GM19438 (cell line): ENCODE data around the gene GGCX.
"Not testable (repeated sequence)": the region's sequence is repeated elsewhere in the genome, so short reads cannot be mapped to it uniquely, and the experiment has no call there.

Experiments used
- ATAC-seq: cut with Tn5 transposase; IDR thresholded peaks from one replicate; pipeline ENCODE4 v1.9.1; 2021; ENCODE audit warnings: low read depth; ENCODE audit not compliant: unreplicated experiment

GGCX gene

GRCh38 chr2:85544915-85545779 lies 16.1 kb downstream of the GGCX start:
- ATAC-seq: not testable (repeated sequence)

- ATAC-seq: not testable (repeated sequence)
Measured at GRCh38 chr2:85544254-85544691, 17.0 kb downstream of the GGCX start.

GRCh38 chr2:85542777-85543176 lies 18.5 kb downstream of the GGCX start:
- no peak for ATAC-seq

- ATAC-seq: no peak
Measured at GRCh38 chr2:85541753-85542457, 19.4 kb downstream of the GGCX start.

- ATAC-seq: no peak
Measured at GRCh38 chr2:85541262-85541661, 20.0 kb downstream of the GGCX start.

- ATAC-seq: no peak
Measured at GRCh38 chr2:85540133-85540648, 21.1 kb downstream of the GGCX start.

- ATAC-seq: peak; percentile 21
Measured at GRCh38 chr2:85539361-85540132, 21.7 kb downstream of the GGCX start.

GRCh38 chr2:85538507-85539360 lies 22.6 kb downstream of the GGCX start, which contains the start of gene MAT2A:
Gene MAT2A, plus strand, starts transcription at chr2:85539168. Its CDS starts 120 bp downstream, at chr2:85539288.
- ATAC-seq: peak; percentile 62

GRCh38 chr2:85537600-85538506 lies 23.4 kb downstream of the GGCX start:
- ATAC-seq: no peak

GRCh38 chr2:85536479-85536878 lies 24.8 kb downstream of the GGCX start:
- no peak for ATAC-seq

GRCh38 chr2:85534881-85535280 lies 26.4 kb downstream of the GGCX start:
- no peak for ATAC-seq

- ATAC-seq: no peak
Measured at GRCh38 chr2:85534099-85534498, 27.2 kb downstream of the GGCX start.

- ATAC-seq: no peak
Measured at GRCh38 chr2:85531589-85531988, 29.7 kb downstream of the GGCX start.

GRCh38 chr2:85529809-85530208 lies 31.5 kb downstream of the GGCX start:
- ATAC-seq: no peak

GRCh38 chr2:85528355-85528754 lies 32.9 kb downstream of the GGCX start:
- no peak for ATAC-seq

GRCh38 chr2:85527787-85528186 lies 33.5 kb downstream of the GGCX start:
- ATAC-seq: no peak

GRCh38 chr2:85525567-85525966 lies 35.7 kb downstream of the GGCX start:
- no peak for ATAC-seq

- no peak for ATAC-seq
Measured at GRCh38 chr2:85525029-85525428, 36.3 kb downstream of the GGCX start.
